NCI-H128 (cell line): Measurements from ENCODE around the gene KCNQ1.

Source experiments
- DNase-seq: peaks from one replicate; lab custom pipeline; 2025; ENCODE audit not compliant: unreplicated experiment; lab: John Stamatoyannopoulos, UW

The KCNQ1 gene

DNA sequence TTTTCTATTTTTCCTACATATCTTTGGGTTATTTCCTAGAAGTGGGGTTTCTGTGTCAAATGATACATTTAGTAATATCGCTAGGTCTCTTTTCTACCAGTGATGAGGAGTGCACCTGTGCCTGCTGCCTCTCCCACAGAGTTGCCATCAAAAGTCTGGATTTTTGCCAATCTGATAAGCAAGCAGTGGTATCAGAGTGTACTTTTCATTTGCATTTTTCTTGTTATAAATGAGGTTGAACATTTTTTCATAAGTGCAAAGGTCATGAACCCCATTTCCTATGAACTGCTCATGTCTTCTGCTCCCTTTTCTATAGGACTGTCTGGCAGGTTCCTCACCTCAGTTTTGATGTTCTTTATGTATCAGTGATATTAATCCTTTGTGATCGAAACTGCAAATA, 2.2 kb upstream of the KCNQ1 start:
- no peak for DNase-seq

DNA sequence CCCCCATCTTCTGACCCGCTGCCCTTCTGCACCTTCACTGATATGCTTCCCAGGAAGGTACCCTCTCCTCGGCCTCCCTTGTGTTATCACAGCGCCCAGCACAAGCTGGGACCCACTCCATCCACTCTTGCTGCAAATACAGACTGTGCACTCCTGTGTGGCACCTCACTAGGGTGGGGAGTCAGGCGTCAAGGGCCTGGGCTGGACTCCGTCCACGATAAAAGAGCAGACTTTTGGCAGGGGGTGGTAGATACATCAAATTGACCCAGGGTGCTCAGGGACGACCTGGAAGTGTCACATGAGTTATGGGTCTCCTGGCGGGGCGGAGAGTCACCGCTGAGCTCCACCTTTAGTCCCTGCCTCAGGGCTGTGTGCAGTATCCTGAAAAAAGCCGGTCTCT, 1.4 kb upstream of the KCNQ1 start:
- DNase-seq: no peak

DNA sequence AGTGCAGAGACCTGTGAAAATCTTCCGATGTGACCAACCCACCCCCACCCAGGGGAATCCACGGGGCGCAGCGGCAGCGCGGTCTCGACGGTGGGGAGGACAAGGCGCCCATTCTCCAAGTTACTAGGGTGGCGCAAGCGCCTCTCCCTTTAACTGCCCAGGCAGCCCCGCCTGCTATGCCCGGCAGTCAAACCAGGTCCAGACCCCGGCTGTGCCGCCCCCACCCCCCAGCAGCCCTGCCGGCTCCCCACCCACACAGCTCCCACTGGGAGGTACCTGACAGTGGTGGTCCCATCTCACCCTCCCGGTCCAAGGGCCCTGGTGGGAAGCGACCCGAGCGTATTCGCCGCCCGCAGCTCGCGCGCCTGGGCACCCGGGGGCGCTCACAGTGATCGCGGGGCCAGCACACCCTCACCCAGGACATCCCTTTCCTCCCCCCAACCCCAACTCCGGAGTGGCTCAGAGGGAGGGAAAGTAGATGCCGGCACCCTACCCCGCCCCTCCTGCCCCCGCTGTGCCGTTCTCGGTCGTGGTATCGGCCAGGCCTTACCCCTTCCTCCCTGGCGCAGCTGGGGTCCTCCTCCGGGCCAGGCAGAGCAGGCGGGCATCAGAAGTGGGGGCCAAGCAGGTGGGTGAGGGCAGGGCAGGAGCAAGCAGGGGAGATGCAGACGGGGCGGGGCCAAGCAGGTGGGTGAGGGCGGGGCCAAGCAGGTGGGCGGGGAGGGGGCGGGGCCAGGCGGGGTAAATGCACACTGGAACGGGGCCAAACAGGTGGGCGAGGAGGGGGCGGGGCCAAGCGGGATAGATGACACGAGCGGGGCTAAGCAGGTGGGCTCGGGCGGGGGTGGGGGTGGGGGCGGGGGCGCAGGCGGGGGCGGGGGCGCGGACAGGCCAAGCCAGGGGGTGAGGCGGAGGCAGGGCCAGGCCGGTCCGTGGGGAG, 657 bp upstream of the KCNQ1 start, which contains the start of gene TRPM5:
Gene TRPM5, minus strand, starts transcription at position 634 of the 940 bp plus-strand sequence. CDS start 21,478 bp downstream, outside the sequence.
- no peak for DNase-seq

DNA sequence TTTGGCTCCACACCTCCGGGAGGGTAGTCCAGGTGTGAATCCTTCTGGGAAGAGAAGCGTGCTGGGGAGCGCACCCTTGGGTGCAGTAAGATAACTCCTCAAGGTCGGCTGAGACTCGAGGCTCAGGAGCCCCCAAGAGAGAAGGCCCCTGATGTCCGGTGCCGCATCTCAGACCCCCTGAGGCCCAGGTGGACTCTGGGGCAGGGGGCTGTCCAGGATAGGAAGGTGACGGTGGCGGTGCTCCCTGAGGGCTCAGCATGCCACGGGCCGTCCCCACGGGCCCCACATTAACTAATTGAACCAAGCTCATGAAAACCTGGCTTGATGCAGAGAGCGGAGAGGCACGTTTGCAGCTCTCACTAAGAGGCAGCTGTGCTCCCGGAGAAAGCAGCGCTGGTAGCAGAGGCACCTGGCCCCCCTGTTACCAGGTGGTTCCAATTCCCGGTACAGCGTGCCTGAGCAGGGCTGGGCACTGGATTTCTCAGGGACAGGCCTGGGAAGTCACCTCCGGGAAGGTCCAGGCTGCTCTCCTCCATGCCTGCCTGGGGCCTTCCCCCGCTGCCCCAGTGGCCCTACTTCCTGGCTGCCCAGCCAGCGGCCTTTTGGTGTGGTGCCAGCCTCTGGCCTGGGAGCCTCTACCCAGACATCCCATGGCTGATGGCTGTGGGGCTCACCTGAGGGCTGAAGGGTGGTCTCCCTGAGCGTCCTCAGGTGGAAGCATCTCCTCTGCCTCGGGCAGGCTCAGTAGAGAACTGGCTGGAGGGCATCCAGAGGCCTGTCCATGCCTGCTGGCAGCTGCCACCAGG, 1.1 kb downstream of the KCNQ1 start:
- no peak for DNase-seq

DNA sequence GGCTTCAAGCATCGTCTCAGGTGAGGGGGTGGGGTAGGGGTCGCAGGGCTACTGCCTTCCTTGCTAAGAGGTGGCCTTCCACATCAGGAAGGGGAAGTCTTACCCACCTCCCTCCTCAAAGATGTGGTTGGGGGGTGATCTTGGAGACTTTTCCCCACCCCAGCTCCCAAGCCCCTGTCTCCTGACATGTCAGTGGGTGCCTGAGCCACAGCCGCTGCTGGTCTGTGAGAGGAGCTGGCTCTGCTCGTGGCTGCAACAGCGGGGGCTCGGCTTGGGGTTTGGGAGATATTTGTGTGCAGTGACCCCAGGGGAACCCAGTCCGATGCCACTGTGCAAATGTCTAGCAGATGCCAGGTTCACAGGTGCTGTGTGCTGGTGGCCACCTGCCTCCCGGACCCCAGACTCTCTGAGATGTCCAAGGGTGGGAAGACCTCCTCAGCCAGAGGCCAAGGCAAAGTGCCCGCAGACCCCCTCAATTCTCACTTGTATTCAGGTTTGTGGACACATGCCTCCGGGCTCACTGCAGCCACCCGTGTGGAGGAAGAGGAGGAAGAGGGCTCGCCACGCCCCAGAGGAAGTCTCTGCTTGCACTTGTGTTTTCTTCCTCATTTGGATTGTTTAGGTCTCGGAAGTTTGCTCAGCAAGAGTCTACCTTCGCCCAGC, 1.9 kb downstream of the KCNQ1 start:
- DNase-seq: no peak

DNA sequence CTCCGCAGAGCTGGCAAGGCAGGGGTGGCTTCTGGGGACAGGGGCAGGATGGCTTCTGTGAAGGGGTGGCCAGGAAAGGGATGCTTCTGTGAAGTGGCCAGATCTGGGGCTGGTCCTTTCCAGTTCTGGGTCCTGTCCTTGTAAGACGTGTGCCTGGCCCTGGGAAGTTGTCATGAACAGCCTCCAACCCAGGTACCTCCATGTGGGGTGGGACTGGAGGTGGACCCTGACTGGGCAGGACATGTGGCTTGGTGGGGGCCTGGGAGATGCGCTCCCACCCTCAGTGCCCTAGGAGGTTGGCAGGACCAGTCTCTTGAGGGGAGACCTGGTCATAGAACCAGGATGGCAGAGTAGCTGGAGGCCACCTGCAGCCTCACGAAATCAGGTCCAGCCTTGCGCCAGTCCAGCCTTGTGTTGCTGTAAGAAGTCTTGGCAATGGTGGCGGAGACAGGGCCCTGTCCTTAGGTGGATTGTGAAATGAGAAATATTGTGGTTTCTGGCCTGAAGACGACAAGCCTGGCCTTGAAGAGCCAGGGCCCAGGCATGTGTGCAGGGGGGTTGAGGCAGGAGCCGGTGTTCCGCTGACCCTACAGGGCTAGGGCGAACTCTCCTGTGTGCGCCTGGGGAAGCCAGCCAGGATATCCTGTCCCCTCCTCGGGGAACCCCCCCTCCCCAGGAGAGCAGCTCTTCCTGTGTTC, 2.6 kb downstream of the KCNQ1 start:
- no peak for DNase-seq

DNA sequence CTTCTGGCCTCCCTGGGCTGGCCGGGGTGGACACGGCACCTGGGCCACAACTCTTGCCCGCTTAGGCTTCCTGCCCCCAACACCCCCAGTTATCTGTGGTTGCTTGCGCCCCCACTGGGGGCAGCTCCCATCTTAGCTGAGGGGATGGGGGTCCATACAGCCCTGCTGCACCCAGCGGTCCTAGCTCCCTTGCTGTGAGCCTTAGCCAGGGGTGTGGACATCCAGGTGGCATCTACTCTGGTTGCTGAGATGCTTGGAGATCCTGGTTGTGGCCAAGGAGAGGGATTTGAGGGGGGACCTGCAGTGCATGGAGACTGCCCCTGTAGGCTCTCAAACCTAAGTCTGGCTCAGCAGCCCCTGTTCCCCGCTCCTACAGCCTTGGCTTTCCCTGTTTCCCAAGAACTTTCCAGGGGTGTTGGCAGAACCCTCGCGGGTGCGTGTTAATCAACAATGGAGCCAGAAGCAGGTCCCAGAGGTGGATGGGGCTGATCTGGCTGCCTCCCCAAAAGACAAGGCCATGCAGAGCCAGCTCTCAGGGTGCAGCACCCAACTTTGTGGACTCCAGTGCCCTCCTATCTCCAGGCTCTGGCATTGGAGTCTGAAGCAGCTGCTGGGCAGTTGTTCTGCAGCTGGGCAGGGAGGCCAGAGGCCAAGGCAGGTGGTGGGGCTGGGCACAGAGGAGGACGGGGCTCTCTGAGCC, 3.3 kb downstream of the KCNQ1 start:
- no peak for DNase-seq

DNA sequence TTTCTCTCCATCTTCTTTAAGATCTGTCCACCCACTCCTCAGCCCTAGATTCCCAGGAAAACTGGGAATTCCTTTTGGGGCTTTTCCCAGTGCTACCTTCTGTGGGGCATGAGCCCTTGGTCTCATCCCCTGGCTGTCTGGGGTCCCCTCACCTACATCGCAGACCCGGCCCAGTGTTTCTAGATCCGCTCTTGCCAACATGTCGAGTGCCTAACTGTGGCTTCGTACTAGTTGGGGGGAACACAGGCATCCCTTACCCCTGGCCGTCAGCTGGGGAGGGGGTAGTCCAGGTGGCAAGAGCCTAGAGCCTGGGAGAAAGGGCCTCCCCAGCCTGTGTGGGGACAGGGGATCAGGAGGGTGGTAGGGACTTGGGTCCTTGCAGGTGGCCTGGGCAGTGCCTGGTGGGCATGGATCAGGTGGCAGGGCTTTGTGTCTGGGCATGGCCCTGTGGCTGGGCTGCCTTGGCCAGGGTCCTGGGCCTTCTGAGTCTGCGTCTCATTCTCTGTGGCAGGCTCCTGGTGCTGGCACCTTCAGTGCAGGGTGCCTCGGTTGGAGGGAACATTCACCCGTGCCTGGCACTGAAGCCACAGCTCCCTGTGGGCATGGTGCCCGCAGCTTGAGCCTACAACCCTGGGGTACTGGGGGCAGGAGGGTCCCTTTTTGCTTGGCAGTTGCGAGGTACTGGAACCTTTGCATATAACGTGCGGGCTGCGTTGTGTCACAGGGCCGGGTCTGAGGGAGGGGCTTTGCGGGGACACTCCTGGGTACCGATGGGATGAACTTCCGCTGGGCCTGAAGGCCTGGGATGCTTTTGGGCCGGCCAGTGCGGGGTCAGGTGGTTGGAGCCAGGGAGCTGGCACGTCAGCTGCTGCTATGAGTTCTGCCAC, 4.1 kb downstream of the KCNQ1 start:
- DNase-seq: no peak

DNA sequence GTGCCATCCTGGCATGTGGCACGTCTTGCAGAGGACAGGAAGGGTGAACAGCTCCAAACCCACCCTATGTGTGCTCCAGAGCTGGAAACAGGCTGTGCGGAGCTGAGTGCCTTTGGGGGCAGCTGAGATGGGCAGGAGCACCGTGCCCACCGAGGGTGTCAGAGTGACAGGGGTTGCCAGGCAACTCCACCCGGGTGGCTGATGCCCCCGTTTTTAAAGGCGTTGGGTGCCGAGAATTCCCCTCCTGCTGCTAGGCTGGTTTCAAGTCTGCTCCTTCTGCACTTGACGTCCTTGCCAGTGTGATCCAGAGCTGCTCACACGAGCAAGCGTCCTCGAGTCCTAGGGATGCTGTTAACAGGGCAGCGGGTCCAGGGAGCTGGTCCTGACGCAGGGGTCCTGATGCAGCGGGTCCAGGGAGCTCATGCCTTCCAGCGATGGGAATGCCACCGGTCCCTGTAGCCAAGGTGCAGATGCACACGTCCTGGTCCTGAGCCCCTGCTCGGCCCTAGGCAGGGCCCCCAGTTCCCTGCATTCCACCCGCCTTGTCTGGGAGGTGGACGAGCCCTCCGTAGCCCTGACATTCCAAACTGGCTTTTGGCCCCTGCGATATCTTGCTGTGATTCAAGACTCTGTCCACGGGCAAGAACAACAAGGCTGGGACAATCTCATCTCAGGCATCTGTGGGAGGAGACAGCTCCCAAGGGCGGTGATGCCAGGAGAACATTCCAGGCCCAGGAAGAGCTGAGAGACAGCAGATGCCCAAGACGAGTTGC, 4.9 kb downstream of the KCNQ1 start:
- DNase-seq: no peak

DNA sequence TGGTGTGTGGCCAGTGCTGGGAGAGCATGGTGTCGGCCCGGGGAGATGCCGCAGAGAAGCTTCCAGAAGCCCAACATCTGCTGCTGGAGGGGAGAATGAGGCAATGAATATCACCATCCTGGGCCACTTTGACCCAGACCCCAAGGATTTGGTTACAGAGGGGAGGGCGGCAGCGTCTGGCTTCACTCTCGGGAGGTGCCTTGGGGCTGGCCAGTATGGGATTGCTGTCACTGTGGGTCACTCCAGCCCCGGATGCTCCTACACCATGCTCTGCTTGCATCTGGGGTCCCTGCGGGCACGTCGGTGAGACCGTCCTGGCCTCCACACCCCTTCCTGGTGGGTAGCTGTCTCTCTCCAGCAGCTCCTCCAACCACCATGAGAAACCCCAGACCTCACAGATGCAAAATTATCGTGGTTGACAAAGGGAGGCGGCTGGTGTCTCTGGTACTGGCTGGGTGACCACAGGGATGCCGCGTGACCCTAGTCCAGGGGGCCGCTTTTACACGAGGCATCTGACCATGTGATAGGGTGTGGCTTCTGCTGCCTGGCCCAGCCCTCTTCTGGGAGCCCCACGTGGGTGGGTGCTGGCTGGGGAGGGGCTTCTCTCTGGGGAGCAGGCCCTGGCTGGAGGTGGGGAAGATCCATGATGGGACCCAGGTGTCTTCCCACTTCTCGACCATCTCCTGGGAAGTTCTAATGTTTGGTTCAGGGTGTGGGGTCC, 5.7 kb downstream of the KCNQ1 start:
- no peak for DNase-seq

DNA sequence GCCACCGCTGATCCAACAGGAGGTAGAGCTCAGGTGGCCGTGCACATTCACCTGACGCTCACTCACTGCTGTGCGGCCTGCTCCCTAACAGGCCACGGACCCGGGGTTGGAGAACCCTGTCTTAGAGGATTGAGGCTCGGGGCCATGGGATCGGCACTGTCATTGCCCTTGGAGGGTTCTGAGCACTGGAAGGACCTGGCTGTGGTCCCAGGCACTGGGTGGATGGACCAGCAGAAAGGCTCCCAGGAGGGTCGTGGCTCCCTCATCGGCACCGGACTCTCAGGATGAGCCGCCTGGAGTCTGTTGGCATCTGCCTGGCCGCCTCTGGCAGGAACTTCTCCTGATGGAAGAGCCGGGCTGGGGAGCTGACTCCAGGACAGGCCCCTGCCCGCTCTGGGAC, 6.5 kb downstream of the KCNQ1 start:
- no peak for DNase-seq

DNA sequence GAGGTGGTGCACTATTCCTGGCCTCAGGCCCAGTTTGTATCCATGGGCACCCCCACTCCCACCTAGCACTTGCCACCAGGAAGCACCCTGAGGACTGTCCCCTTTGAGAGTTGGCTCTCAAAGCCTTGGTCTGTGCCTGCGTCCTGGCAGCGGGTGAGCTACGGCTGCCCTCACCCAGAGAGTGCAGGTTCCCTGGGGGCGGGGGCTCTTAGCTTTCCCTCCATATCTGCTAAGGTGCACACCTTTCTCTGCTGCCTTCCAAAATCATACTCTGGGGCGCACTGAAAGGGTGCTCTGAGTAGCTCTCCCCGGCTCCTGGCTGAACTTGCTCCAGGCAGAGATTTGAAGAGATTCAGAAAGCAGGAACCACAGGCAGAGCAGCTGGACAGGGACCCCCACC, 7.1 kb downstream of the KCNQ1 start:
- DNase-seq: no peak

DNA sequence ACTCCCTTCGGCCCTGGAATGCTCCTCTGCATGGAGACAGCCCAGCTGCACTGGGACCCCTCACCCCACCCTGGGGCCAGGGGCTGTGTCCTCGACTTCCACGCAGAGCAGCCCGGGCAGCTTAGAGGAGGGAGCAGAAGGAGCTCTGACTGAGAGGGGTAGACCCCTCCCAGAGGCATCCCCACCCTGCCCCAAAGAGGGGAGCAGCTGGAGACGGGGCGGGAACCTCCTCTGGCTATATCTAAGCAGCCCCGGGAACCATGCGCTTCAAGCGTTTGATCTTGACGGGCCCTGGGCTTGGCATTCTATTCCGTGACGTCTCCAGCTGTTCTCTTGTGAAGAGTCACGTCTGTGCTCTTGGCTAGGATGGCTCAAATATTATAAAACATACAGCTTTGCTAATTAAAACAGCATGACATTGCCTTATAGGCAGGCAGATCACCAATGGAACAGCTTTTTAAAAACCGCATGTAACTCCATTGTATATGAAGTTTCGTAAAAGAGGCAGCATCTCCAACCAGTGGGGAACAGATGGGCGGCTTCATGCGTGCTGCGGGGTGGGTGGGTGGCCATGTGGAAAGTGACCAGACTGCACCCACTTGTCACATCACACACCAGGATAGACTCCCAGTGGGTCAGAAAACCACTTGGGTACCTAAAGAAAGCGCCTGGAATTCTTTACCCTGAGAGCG, 7.7 kb downstream of the KCNQ1 start:
- no peak for DNase-seq

DNA sequence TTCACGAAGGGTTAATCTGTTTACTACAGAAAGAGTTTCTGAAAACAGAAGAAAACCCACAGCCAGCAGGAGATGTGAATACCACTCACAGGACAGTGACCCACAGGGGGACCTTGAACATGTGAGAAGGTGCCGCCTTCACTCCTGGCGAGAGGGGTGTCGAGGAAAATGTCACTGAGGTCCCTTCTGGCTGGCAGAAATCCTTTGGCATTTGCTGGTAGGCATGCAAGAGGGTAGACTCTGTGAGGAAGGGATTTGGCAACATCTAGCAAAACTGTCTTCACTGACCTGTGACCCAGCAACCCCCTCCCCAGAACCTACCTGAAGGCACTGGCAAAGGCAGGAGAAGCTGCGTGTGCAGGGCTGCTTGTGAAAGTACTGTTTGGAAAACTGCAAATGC, 8.6 kb downstream of the KCNQ1 start:
- no peak for DNase-seq

DNA sequence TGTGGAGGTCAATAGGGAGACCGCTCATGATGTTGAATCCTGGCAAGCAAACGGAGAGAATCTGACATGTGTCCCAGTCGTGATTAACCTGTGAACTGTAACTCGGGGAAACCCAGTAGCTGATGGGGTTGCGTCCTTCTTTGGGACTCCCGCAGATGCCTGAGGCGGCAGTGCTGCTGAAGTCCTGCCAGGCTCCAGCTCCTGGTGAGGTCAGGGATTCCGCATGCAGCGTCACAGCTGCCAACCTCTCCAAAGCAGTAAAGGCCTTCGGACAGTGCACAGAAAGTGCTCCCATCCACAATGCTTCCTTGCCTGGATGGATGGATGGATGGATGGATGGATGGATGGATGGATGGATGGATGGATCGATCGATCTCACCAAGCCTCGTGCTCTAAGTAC, 13.5 kb downstream of the KCNQ1 start:
- DNase-seq: no peak

DNA sequence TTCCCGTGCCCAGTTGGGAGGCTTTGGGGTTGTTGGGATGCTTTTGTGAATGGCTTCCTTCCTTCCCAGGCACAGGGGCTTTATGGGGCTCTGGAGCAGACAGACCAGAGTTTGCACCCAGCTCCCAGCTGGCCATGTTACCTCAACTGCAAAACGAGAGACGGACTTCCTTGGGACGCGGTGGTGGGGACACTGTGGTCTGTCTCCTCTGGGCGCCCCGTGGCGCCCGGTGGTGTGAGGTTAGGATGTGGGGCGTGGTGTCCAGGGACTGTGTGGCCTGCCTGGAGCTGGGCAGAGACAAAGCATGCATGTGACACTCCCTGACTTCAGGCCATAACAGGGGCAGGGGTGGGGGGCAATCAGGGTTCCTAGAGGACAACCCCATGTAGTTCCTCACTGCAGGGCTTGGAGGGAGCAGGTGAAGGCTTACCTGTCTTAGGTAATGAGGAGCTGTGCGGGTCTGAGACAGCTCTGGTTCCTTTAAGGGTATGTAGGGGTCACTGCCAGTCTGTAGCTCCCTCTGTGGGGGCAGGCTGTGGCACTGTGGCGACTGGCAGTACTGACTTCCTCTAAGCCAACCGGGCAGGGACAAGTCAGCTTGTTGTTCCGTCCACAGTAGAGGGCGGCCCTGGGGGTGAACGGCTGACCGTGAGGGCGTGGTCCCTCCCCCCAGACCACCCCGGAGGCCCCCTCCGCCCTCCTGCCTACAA, 14.4 kb downstream of the KCNQ1 start:
- DNase-seq: no peak
